ENCODE results near the gene GPR108. TPM values are rescaled to one million over a fixed set of nuclear protein-coding genes. Genes with fewer than 3 reads are reported as not detected.

GPR108 gene
- total and polyA plus RNA-seq, 2 of the 8 experiments (the other 6 are each of a cell fraction or from before 2014, with no cell fraction given) = 34.9 to 46.0 TPM

DNA sequence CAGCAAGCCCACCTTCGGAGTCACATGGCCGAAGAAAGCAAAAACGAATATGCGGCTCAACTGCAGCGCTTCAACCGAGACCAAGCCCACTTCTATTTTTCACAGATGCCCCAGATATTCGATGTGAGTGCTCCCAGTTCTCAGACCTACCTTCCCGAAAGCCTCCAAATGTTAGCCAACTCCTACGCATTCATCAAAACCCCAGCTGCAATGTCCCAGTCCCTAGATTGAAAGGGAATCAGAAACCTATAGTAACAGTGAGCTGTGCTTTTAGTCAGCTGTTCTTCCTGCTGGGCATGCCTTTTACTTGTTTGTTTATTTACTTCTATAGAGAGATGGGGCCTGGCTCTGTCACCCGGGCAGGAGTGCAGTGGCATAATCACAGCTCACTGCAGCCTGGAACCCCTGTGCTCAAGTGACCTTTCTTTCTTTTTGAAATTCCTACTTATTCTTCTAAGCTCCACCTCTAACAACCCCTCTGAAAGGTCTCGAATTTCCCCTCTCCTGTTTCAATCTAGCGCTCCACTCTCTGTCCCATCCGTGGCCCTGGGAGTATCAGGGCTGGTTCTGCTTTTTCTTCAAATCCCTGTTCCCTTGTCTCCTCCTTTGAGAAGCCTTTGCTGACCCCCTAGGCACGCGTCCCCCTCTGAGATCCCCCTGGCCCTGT, 6.5 kb upstream of the GPR108 start (continued):
- TF ChIP-seq BCL11A (IDR thresholded peaks at IDR 0.05; ENCODE audit: low read depth in 2 of 2, low read length in 2 of 2) (no peak), GABPA (IDR thresholded peaks at IDR 0.05; ENCODE audit: borderline replicate concordance, insufficient read depth, low read length) (no peak), SRF (IDR thresholded peaks at IDR 0.05; ENCODE audit: low read depth, low read length) (no peak), RAD21 (IDR thresholded peaks at IDR 0.05 in 1 of 2, conservative IDR thresholded peaks at IDR 0.05 in 1 of 2; ENCODE audit: low read depth in 2 of 2, low read length in 2 of 2) (no peak), SIRT6 (IDR thresholded peaks at IDR 0.05; ENCODE audit: low read length) (no peak), NANOG (IDR thresholded peaks at IDR 0.05; ENCODE audit: insufficient read depth, low read depth, low read length, poor library complexity, severe bottlenecking) (no peak), ZNF274 (IDR thresholded peaks at IDR 0.05; ENCODE audit: borderline replicate concordance, extremely low read depth, low read length) (no peak), JUND (IDR thresholded peaks at IDR 0.05; ENCODE audit: low read length) (no peak)
- TF ChIP-seq, protein P1, sequence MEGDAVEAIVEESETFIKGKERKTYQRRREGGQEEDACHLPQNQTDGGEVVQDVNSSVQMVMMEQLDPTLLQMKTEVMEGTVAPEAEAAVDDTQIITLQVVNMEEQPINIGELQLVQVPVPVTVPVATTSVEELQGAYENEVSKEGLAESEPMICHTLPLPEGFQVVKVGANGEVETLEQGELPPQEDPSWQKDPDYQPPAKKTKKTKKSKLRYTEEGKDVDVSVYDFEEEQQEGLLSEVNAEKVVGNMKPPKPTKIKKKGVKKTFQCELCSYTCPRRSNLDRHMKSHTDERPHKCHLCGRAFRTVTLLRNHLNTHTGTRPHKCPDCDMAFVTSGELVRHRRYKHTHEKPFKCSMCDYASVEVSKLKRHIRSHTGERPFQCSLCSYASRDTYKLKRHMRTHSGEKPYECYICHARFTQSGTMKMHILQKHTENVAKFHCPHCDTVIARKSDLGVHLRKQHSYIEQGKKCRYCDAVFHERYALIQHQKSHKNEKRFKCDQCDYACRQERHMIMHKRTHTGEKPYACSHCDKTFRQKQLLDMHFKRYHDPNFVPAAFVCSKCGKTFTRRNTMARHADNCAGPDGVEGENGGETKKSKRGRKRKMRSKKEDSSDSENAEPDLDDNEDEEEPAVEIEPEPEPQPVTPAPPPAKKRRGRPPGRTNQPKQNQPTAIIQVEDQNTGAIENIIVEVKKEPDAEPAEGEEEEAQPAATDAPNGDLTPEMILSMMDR (IDR thresholded peaks at IDR 0.05; ENCODE audit: control extremely low read depth in 1 of 3, insufficient read depth in 1 of 3, low read depth in 1 of 3, low read length in 3 of 3) = no peak
